Parathyroid adenoma (tissue), 2 donors: ENCODE measurements around the gene TMEM114.

ENCODE experiments used
- H2AFZ ChIP-seq: fragments of 300-600 bp; sonication (generic); one replicate; pipeline ENCODE4 v1.7.0; 2017; ENCODE audit warnings: antibody characterized with exemption, mild to moderate bottlenecking
- H3K27ac ChIP-seq: fragments of 300-600 bp; sonication (generic); one replicate; pipeline ENCODE4 v1.7.0; 2017
- H3K27me3 ChIP-seq: fragments of 300-600 bp; sonication (generic); one replicate; pipeline ENCODE4 v1.7.0; 2017; ENCODE audit warnings: low read length; ENCODE audit not compliant: control insufficient read depth, insufficient read depth
- H3K36me3 ChIP-seq: fragments of 300-600 bp; sonication (generic); one replicate; pipeline ENCODE4 v1.7.0; 2017; ENCODE audit warnings: low read length; ENCODE audit not compliant: control insufficient read depth, insufficient read depth
- H3K4me1 ChIP-seq: fragments of 300-600 bp; sonication (generic); one replicate; pipeline ENCODE4 v1.7.0; 2017; ENCODE audit warnings: control low read depth
- H3K4me2 ChIP-seq: fragments of 300-600 bp; sonication (generic); one replicate; pipeline ENCODE4 v1.7.0; 2017; ENCODE audit warnings: low read length
- H3K4me3 ChIP-seq: fragments of 300-600 bp; sonication (generic); one replicate; pipeline ENCODE4 v1.7.0; 2017; ENCODE audit warnings: low read depth, low read length
- H3K79me2 ChIP-seq: fragments of 300-600 bp; sonication (generic); one replicate; pipeline ENCODE4 v1.7.0; 2017; ENCODE audit warnings: control low read depth
- H3K9ac ChIP-seq: fragments of 300-600 bp; sonication (generic); one replicate; pipeline ENCODE4 v1.7.0; 2017; ENCODE audit warnings: mild to moderate bottlenecking
- H3K9me3 ChIP-seq: fragments of 300-600 bp; sonication (generic); one replicate; pipeline ENCODE4 v1.7.0; 2017; ENCODE audit warnings: low read length; ENCODE audit not compliant: control insufficient read depth
- TF ChIP-seq, protein P1 (sequence below): fragments of 300-600 bp; sonication (generic); IDR thresholded peaks from one replicate; pipeline ENCODE4 v1.7.0; 2017; ENCODE audit warnings: antibody characterized with exemption, mild to moderate bottlenecking
- donor health status: primary hyperparathyroidism.

Gene TMEM114

DNA sequence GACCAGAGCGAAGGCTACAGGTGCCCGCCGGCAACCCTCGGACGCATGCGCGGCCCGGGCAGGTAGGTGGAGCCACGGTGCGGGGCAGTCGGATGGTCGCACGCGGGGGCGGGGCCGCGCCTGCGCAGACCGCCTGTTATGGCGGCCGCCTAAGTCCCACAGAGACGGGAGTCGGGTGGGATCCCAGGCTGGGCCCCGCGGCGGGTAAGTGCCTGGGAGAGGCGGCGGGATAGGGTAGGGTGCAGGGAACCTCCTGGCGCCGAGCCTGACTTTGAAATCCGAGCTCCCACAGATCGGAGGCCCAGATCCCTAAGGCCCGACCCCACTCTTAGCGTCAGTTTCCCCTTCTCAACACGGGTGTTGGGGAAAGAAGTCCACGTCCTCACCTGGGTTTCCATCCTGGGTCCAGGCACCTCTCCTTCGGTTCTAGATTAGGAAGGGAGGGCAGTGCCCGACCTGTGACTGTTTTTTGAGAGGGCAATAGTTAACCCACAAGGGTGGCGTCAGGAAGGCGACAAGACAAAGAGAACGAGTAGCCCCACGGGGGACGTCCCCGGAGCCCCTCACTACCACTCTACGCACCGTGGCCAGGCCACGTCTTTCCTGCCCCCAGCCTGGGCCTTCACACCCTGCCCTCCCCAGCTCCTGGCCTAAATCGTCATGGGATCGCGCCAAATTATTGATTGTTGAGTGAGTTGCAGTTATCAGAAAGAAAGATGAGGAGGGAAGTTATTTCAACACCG is 31.4 kb upstream of the TMEM114 start, which contains the start of gene METTL22:
TSS of gene METTL22 (plus strand) at position 127 of the 743 bp plus-strand sequence. CDS start 3,968 bp downstream, outside the sequence.
- Histone ChIP-seq H3K27ac (peak within 1 kb of the TSS; percentile 51), H3K9ac (peak within 1 kb of the TSS; percentile 89), H3K9me3 (no peaks in the 10 kb centered on the region), H3K4me1 (no peaks in the 10 kb centered on the region), H2AFZ (peak within 1 kb of the TSS; percentile 98), H3K36me3 (no peaks in the 10 kb centered on the region), H3K27me3 (no peaks in the 10 kb centered on the region), H3K4me2 (peak within 1 kb of the TSS; percentile 78), H3K79me2 (peaks cover 17% of the 10 kb centered on the region), H3K4me3 (peak within 1 kb of the TSS; percentile 93)
- TF ChIP-seq, protein P1, sequence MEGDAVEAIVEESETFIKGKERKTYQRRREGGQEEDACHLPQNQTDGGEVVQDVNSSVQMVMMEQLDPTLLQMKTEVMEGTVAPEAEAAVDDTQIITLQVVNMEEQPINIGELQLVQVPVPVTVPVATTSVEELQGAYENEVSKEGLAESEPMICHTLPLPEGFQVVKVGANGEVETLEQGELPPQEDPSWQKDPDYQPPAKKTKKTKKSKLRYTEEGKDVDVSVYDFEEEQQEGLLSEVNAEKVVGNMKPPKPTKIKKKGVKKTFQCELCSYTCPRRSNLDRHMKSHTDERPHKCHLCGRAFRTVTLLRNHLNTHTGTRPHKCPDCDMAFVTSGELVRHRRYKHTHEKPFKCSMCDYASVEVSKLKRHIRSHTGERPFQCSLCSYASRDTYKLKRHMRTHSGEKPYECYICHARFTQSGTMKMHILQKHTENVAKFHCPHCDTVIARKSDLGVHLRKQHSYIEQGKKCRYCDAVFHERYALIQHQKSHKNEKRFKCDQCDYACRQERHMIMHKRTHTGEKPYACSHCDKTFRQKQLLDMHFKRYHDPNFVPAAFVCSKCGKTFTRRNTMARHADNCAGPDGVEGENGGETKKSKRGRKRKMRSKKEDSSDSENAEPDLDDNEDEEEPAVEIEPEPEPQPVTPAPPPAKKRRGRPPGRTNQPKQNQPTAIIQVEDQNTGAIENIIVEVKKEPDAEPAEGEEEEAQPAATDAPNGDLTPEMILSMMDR, result no peak

DNA sequence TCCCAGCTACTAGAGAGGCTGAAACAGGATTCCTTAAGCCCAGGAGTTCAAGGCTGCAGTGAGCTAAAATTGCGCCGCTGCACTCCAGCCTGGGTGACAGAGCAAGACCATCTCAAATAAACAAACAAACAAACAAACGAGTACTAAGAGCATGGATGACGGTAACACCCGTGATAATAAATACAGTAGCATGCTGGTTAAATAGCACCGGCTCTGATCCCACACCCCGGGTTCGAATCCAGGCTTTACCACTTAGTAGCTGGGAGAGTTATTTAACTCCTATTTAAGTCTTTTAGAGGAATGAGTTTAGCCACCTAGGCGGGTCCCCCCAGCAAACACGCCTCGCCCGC is 30.9 kb upstream of the TMEM114 start:
- Histone ChIP-seq H3K4me2 (peak overlapping the region; percentile 78), H3K79me2 (peaks cover 17% of the 10 kb centered on the region), H3K27ac (no peak overlapping the region), H3K4me1 (no peaks in the 10 kb centered on the region), H3K27me3 (no peaks in the 10 kb centered on the region), H3K9ac (no peak overlapping the region), H3K4me3 (peak overlapping the region; percentile 93), H3K9me3 (no peaks in the 10 kb centered on the region), H2AFZ (peak overlapping the region; percentile 98), H3K36me3 (no peaks in the 10 kb centered on the region)
- TF ChIP-seq, protein P1, result no peak

DNA sequence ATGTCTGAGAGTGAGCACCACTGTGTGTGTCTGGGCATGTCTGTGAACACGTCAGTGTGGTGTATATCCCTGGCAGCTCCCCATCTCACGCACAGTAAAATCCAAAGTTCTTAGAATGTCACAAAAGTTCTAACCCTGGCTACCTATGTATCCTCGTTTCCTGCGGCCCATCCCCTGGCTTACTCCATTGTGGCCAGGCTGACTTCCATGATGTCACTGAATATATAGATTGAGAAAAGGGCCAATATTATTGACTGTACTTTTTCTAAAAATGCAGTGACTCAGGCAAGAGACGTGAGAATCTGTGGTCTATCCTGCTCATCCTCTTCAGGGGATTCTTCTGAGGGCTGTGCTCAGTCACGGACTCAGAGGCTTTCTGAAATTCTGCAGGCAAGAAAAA is 30.2 kb upstream of the TMEM114 start:
- H3K9me3 ChIP-seq, result no peaks in the 10 kb centered on the region
- H3K27me3 ChIP-seq, result no peaks in the 10 kb centered on the region
- H3K36me3 ChIP-seq, result no peaks in the 10 kb centered on the region
- H3K4me3 ChIP-seq, result no peak overlapping the region
- H2AFZ ChIP-seq, result no peak overlapping the region
- H3K9ac ChIP-seq, result no peak overlapping the region
- peaks cover 17% of the 10 kb centered on the region for H3K79me2 ChIP-seq
- no peaks in the 10 kb centered on the region for H3K4me1 ChIP-seq
- no peak overlapping the region for H3K27ac ChIP-seq
- TF ChIP-seq, protein P1, result no peak
- no peak overlapping the region for H3K4me2 ChIP-seq

DNA sequence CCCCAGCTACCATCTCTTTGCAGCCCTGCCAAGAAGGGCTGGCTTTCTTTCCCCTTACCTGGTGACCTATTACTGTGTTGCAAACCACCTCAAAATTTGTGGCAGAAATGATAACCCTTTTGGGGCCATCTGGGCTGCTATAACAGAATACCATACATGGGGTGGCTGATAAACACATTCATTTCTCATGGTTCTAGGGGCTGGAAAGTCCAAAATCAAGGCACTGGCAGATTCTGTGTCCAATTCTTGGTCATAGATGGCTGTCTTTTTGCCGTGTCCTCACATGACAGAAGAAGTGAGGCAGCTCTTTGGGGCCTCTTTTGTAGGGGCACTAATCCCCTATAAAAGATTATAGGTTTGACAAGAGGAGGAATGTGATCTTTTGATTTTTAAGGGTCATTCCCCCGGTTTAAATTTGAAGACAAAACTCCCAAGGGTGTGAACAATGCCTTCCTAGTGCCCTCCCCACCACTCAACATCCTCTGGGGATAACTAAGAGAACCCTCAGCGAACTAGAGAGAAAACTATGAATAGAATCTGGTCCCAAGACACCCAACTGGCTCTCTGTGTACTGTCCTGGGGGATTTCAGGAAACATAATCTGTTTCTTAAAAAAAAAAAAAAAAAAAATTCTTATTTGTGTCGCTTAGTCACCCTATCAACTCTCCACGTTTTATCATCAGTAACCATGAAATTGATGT is 29.5 kb upstream of the TMEM114 start:
- H3K9ac ChIP-seq, result no peak overlapping the region
- no peak overlapping the region for H3K27ac ChIP-seq
- peaks cover 17% of the 10 kb centered on the region for H3K79me2 ChIP-seq
- H3K4me1 ChIP-seq, result no peaks in the 10 kb centered on the region
- H3K4me2 ChIP-seq, result no peak overlapping the region
- TF ChIP-seq, protein P1, result no peak
- H3K9me3 ChIP-seq, result no peaks in the 10 kb centered on the region
- no peaks in the 10 kb centered on the region for H3K27me3 ChIP-seq
- no peak overlapping the region for H2AFZ ChIP-seq
- no peak overlapping the region for H3K4me3 ChIP-seq
- H3K36me3 ChIP-seq, result no peaks in the 10 kb centered on the region
